ENCODE data around the gene ZNF182.

- no peak for TF ChIP-seq POLR2A (IDR thresholded peaks at IDR 0.05)
- TF ChIP-seq CTCF (IDR thresholded peaks at IDR 0.05) = no peak
- no peak for TF ChIP-seq POLR2AphosphoS5 (IDR thresholded peaks at IDR 0.05)
Measured at GRCh38 chrX:48035891-48036290, 32.1 kb upstream of the ZNF182 start.

Data from breast epithelium (tissue), 3 donors.